GM19468 (cell line): ENCODE measurements around the gene FBXO41.
A peak's percentile ranks its signal among the peaks of the same experiment; 100 is the strongest.

ENCODE experiments used
- ATAC-seq: cut with Tn5 transposase; IDR thresholded peaks from one replicate; pipeline ENCODE4 v1.9.1; 2021; ENCODE audit warnings: mild to moderate bottlenecking, moderate library complexity, moderate number of reproducible peaks; ENCODE audit not compliant: unreplicated experiment; ENCODE audit errors: extremely low read depth

The FBXO41 gene

GRCh38 chr2:73284296-73285158, at the start of gene FBXO41:
FBXO41 (minus strand) TSS chr2:73284478; CDS start chr2:73269630, 14,848 bp downstream.
- peak; percentile 40 for ATAC-seq

GRCh38 chr2:73334045-73334444, 49.8 kb upstream of the FBXO41 start:
- ATAC-seq = no peak

GRCh38 chr2:73333564-73333963, 49.3 kb upstream of the FBXO41 start:
- no peak for ATAC-seq

- no peak for ATAC-seq
Observed at GRCh38 chr2:73324126-73324725, 39.9 kb upstream of the FBXO41 start.

- ATAC-seq = no peak
Observed at GRCh38 chr2:73323551-73323950, 39.3 kb upstream of the FBXO41 start.

- no peak for ATAC-seq
Observed at GRCh38 chr2:73314441-73314840, 30.2 kb upstream of the FBXO41 start.

- no peak for ATAC-seq
Observed at GRCh38 chr2:73307720-73308119, 23.4 kb upstream of the FBXO41 start.

- no peak for ATAC-seq
Observed at GRCh38 chr2:73301636-73302035, 17.4 kb upstream of the FBXO41 start.

- ATAC-seq = no peak
Observed at GRCh38 chr2:73300926-73301325, 16.6 kb upstream of the FBXO41 start.

GRCh38 chr2:73297586-73297985, 13.3 kb upstream of the FBXO41 start:
- ATAC-seq = no peak

GRCh38 chr2:73297151-73297559, 12.9 kb upstream of the FBXO41 start:
- ATAC-seq = no peak

GRCh38 chr2:73295751-73296400, 11.6 kb upstream of the FBXO41 start:
- ATAC-seq = no peak

- no peak for ATAC-seq
Observed at GRCh38 chr2:73294239-73294638, 10.0 kb upstream of the FBXO41 start.

GRCh38 chr2:73293534-73294171, 9.4 kb upstream of the FBXO41 start, which contains the start of gene EGR4:
EGR4 (minus strand) TSS chr2:73293548; CDS start chr2:73293317, 231 bp downstream.
- peak; percentile 79 for ATAC-seq

- no peak for ATAC-seq
Observed at GRCh38 chr2:73292906-73293533, 8.7 kb upstream of the FBXO41 start.

GRCh38 chr2:73292316-73292905, 8.1 kb upstream of the FBXO41 start:
- ATAC-seq = no peak

GRCh38 chr2:73291461-73292315, 7.4 kb upstream of the FBXO41 start:
- ATAC-seq = no peak

GRCh38 chr2:73291093-73291460, 6.8 kb upstream of the FBXO41 start:
- no peak for ATAC-seq
